GM23248 (cell line): ENCODE measurements around the gene FTCDNL1. TPM values are rescaled to one million over a fixed set of nuclear protein-coding genes. Genes with fewer than 3 reads are reported as not detected.

Source experiments
- DNase-seq: peaks from one replicate; pipeline ENCODE4 v3.0.0-alpha.2; 2015
- H2AFZ ChIP-seq: fragments of 200-600 bp; sonication (generic); 2 replicates; pipeline ENCODE4 v1.6.1; 2016; ENCODE audit warnings: antibody characterized with exemption
- H3F3A ChIP-seq: fragments of 200-600 bp; sonication (generic); 2 replicates; pipeline ENCODE4 v1.6.1; 2016; ENCODE audit warnings: mild to moderate bottlenecking, antibody characterized with exemption, mixed run types; ENCODE audit not compliant: insufficient read depth
- H3K27ac ChIP-seq: fragments of 200-600 bp; sonication (generic); 2 replicates; pipeline ENCODE4 v1.5.1; 2016; ENCODE audit warnings: mild to moderate bottlenecking
- H3K27me3 ChIP-seq: fragments of 200-600 bp; sonication (generic); replicated peaks from 2 replicates; pipeline ENCODE4 v1.6.1; 2016; ENCODE audit warnings: mild to moderate bottlenecking; ENCODE audit not compliant: insufficient read depth
- H3K36me3 ChIP-seq: fragments of 200-600 bp; sonication (generic); 2 replicates; pipeline ENCODE4 v1.6.1; 2016; ENCODE audit warnings: low read depth, mild to moderate bottlenecking
- H3K4me1 ChIP-seq: fragments of 200-600 bp; sonication (generic); 2 replicates; pipeline ENCODE4 v1.6.1; 2016; ENCODE audit warnings: mild to moderate bottlenecking; ENCODE audit not compliant: insufficient read depth
- H3K4me2 ChIP-seq: fragments of 200-600 bp; sonication (generic); one replicate; pipeline ENCODE4 v1.6.1; 2016; ENCODE audit warnings: mild to moderate bottlenecking; ENCODE audit not compliant: unreplicated experiment
- H3K4me3 ChIP-seq: fragments of 200-600 bp; sonication (generic); 2 replicates; pipeline ENCODE4 v1.5.1; 2016; ENCODE audit warnings: mild to moderate bottlenecking
- H3K79me2 ChIP-seq: fragments of 200-600 bp; sonication (generic); 2 replicates; pipeline ENCODE4 v1.6.1; 2016; ENCODE audit warnings: mild to moderate bottlenecking; ENCODE audit not compliant: insufficient read depth
- H3K9ac ChIP-seq: fragments of 200-600 bp; sonication (generic); 2 replicates; pipeline ENCODE4 v1.6.1; 2016; ENCODE audit warnings: mild to moderate bottlenecking
- H3K9me2 ChIP-seq: fragments of 200-600 bp; sonication (generic); 2 replicates; pipeline ENCODE4 v1.6.1; 2016; ENCODE audit warnings: mixed run types, mild to moderate bottlenecking, moderate library complexity; ENCODE audit not compliant: insufficient read depth
- H3K9me3 ChIP-seq: fragments of 200-600 bp; sonication (generic); one replicate; pipeline ENCODE4 v1.6.1; 2017; ENCODE audit warnings: low read depth
- H4K20me1 ChIP-seq: fragments of 200-600 bp; sonication (generic); 2 replicates; pipeline ENCODE4 v1.6.0; 2016; ENCODE audit not compliant: insufficient read depth
- EZH2 ChIP-seq: fragments of 200-600 bp; sonication (generic); IDR thresholded peaks from 2 replicates; pipeline ENCODE4 v1.6.1; 2018; ENCODE audit warnings: antibody characterized with exemption, mild to moderate bottlenecking; ENCODE audit not compliant: insufficient read depth, poor library complexity, severe bottlenecking
- EZH2phosphoT487 ChIP-seq: fragments of 200-600 bp; sonication (generic); IDR thresholded peaks from 2 replicates; pipeline ENCODE4 v1.6.1; 2018; ENCODE audit warnings: antibody characterized with exemption, moderate library complexity, mild to moderate bottlenecking, low read depth; ENCODE audit not compliant: insufficient read depth
- WGBS, 2 experiments: methylation state at CpG; one replicate each; pipeline ENCODE4 v1.1.6; 2015 to 2017; ENCODE audit warnings: low lambda C conversion rate in 2 of 2, low coverage in 1 of 2; ENCODE audit errors: missing lambda C conversion rate in 2 of 2; 5-methylcytosine and 5-hydroxymethylcytosine counted together
- in situ Hi-C: fragments of 300-500 bp; cut with MboI; formaldehyde crosslinking; loops from 2 replicates; pipeline ENCODE4 v1.15.0; 2020
- polyA plus RNA-seq: library from polyadenylated mRNA; unstranded; fragments of >200 nt; fragmentation: Nextera tagmentation; extraction: Ambion mirVana; gene quantifications from 2 replicates; pipeline ENCODE4 v1.2.1, GENCODE V29; 2016
- total RNA-seq: library from RNA; depleted of rRNA; stranded (reverse); fragments of >200 nt; shearing (Covaris generic); gene quantifications from 2 replicates; pipeline ENCODE4 v1.2.3, GENCODE V29; 2014

The FTCDNL1 gene
- total and polyA plus RNA-seq, 2 experiments from 2014 or later: 0.65 to 1.9 TPM

- H3K36me3 ChIP-seq: no peaks in the 10 kb centered on the region
- no peak overlapping the region for H2AFZ ChIP-seq
- no peak overlapping the region for H3K4me2 ChIP-seq
- WGBS, 2 experiments: 64 to 75% methylated on average over 5 of the region's 5 CpGs
- peaks cover 5% of the 10 kb centered on the region for H3K4me1 ChIP-seq
- in situ Hi-C loops: loop anchor here (25.0 kb wide), 1 partner anchor 1432 kb away; no protein-coding TSS in a partner anchor
- H3K4me3 ChIP-seq: no peak overlapping the region
- no peaks in the 10 kb centered on the region for H4K20me1 ChIP-seq
- no peaks in the 10 kb centered on the region for H3K9me2 ChIP-seq
- no peaks in the 10 kb centered on the region for H3K9me3 ChIP-seq
- H3F3A ChIP-seq: no peaks in the 10 kb centered on the region
- no peaks in the 10 kb centered on the region; the same call in none of the 2 replicates for H3K27me3 ChIP-seq
- no peak for TF ChIP-seq EZH2
- no peak for TF ChIP-seq EZH2phosphoT487
- no peak for DNase-seq
- H3K27ac ChIP-seq: no peak overlapping the region
- H3K79me2 ChIP-seq: no peaks in the 10 kb centered on the region
- H3K9ac ChIP-seq: no peak overlapping the region
These were observed 106.7 kb downstream of the FTCDNL1 start for GRCh38 chr2:199744260-199744659.

- no peak overlapping the region for H3K4me2 ChIP-seq
- H3F3A ChIP-seq: no peaks in the 10 kb centered on the region
- no peaks in the 10 kb centered on the region; the same call in none of the 2 replicates for H3K27me3 ChIP-seq
- in situ Hi-C loops: loop anchor here (25.0 kb wide), 1 partner anchor 1431 kb away; no protein-coding TSS in a partner anchor
- H3K9me3 ChIP-seq: no peaks in the 10 kb centered on the region
- 37 to 39% methylated on average over 5 of the region's 5 CpGs for WGBS, 2 experiments
- no peaks in the 10 kb centered on the region for H4K20me1 ChIP-seq
- H3K9me2 ChIP-seq: no peaks in the 10 kb centered on the region
- no peaks in the 10 kb centered on the region for H3K79me2 ChIP-seq
- H3K9ac ChIP-seq: no peak overlapping the region
- H3K27ac ChIP-seq: no peak overlapping the region
- no peaks in the 10 kb centered on the region for H3K36me3 ChIP-seq
- no peak for DNase-seq
- no peak overlapping the region for H3K4me3 ChIP-seq
- peaks cover 10% of the 10 kb centered on the region for H3K4me1 ChIP-seq
- no peak for TF ChIP-seq EZH2phosphoT487
- TF ChIP-seq EZH2: no peak
- no peak overlapping the region for H2AFZ ChIP-seq
These were observed 107.4 kb downstream of the FTCDNL1 start for GRCh38 chr2:199743415-199744120.

- in situ Hi-C loops: loop anchor here (25.0 kb wide), 1 partner anchor 1431 kb away; no protein-coding TSS in a partner anchor
- H3F3A ChIP-seq: no peaks in the 10 kb centered on the region
- no peak for TF ChIP-seq EZH2
- no peak for TF ChIP-seq EZH2phosphoT487
- no peaks in the 10 kb centered on the region for H3K79me2 ChIP-seq
- no peak overlapping the region for H3K27ac ChIP-seq
- no peaks in the 10 kb centered on the region for H4K20me1 ChIP-seq
- no peaks in the 10 kb centered on the region for H3K9me2 ChIP-seq
- H3K4me2 ChIP-seq: no peak overlapping the region
- DNase-seq: no peak
- no peak overlapping the region for H3K9ac ChIP-seq
- WGBS, 2 experiments: 73 to 81% methylated on average over 2 of the region's 2 CpGs
- no peaks in the 10 kb centered on the region for H3K36me3 ChIP-seq
- no peaks in the 10 kb centered on the region; the same call in none of the 2 replicates for H3K27me3 ChIP-seq
- H2AFZ ChIP-seq: no peak overlapping the region
- H3K4me3 ChIP-seq: no peak overlapping the region
- peaks cover 12% of the 10 kb centered on the region for H3K4me1 ChIP-seq
- no peaks in the 10 kb centered on the region for H3K9me3 ChIP-seq
These were observed 108.1 kb downstream of the FTCDNL1 start for GRCh38 chr2:199742884-199743283.

- Histone ChIP-seq H3F3A (no peaks in the 10 kb centered on the region), H3K27me3 (no peaks in the 10 kb centered on the region; the same call in none of the 2 replicates), H3K36me3 (no peaks in the 10 kb centered on the region), H3K4me3 (no peak overlapping the region), H2AFZ (no peak overlapping the region; the same call in 1 of the 2 replicates), H3K9me3 (no peaks in the 10 kb centered on the region), H3K4me1 (peaks cover 12% of the 10 kb centered on the region), H3K4me2 (peak overlapping the region; percentile 8), H3K79me2 (no peaks in the 10 kb centered on the region), H3K9me2 (no peaks in the 10 kb centered on the region), H3K27ac (no peak overlapping the region), H4K20me1 (no peaks in the 10 kb centered on the region), H3K9ac (no peak overlapping the region)
- TF ChIP-seq EZH2 (no peak), EZH2phosphoT487 (no peak)
- 33 to 35% methylated on average over 5 of the region's 5 CpGs for WGBS, 2 experiments
- no peak for DNase-seq
- in situ Hi-C loops: loop anchor here (25.0 kb wide), 1 partner anchor 1428 kb away; no protein-coding TSS in a partner anchor
These were observed 110.9 kb downstream of the FTCDNL1 start for GRCh38 chr2:199740111-199740428.
